NT2/D1 (cell line): ENCODE results near the gene PSMB8.

Source experiments
- SUZ12 ChIP-seq: IDR thresholded peaks from 2 replicates; pipeline ENCODE4 v1.6.1; 2011; ENCODE audit not compliant: insufficient read length, insufficient read depth; ENCODE audit errors: extremely low read depth
- YY1 ChIP-seq: IDR thresholded peaks from 2 replicates; pipeline ENCODE4 v1.6.1; 2011; ENCODE audit not compliant: insufficient read length, insufficient read depth
- ZNF274 ChIP-seq: IDR thresholded peaks from 2 replicates; pipeline ENCODE4 v1.6.1; 2011; ENCODE audit warnings: mild to moderate bottlenecking, low read depth, low read length

- TF ChIP-seq ZNF274, result no peak
- no peak for TF ChIP-seq SUZ12
- no peak for TF ChIP-seq YY1
Measured at GRCh38 chr6:32814145-32814544, 29.7 kb downstream of the PSMB8 start.
